GM12874 (cell line): ENCODE data around the gene MAN2B2.

Experiments used
- TF ChIP-seq, protein P1 (sequence below): IDR thresholded peaks from 2 replicates; pipeline ENCODE4 v1.5.1; 2011; ENCODE audit warnings: low read depth, mild to moderate bottlenecking, control low read depth, low read length, moderate library complexity; ENCODE audit not compliant: insufficient read depth

Gene MAN2B2

DNA sequence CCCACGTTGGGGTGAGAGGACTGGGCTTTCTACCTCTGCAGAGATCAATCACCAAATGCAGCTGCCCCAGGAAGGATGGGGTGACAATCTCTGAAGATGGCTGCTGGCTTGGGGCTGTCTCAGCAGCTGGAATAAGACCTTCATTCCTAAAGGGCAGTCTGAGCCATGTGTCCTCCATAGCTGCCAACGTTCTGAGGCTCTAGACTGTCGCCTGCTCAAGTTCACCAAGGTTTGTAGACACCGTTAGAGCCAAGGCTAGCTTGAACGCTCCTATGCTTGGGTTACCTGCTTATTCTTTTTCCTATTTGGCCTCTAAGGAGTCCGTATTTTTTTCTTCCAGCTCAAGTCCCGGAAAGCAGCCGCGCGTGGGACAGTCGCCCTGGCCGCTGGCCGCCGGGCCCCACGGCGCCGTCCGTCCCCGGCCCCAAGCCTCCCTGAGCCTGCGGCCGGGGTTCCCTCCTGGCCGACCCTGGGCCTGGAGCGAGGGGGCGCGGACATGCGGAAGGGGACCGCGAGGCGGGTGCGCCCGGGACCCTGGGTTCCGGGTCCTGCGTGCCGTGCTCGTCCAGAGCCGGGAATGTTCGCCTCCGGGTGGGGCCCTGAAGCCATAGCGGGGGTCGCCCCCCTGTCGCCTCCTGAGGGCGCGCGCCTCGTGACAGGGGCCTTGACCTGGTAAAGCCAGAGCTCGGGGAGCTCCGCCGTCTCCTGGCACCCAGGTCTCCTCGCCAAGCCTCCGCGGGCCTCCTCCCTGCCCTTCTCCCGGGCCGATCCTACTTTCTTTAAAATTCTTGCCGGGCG is 88.8 kb downstream of the MAN2B2 start:
- TF ChIP-seq, protein P1, sequence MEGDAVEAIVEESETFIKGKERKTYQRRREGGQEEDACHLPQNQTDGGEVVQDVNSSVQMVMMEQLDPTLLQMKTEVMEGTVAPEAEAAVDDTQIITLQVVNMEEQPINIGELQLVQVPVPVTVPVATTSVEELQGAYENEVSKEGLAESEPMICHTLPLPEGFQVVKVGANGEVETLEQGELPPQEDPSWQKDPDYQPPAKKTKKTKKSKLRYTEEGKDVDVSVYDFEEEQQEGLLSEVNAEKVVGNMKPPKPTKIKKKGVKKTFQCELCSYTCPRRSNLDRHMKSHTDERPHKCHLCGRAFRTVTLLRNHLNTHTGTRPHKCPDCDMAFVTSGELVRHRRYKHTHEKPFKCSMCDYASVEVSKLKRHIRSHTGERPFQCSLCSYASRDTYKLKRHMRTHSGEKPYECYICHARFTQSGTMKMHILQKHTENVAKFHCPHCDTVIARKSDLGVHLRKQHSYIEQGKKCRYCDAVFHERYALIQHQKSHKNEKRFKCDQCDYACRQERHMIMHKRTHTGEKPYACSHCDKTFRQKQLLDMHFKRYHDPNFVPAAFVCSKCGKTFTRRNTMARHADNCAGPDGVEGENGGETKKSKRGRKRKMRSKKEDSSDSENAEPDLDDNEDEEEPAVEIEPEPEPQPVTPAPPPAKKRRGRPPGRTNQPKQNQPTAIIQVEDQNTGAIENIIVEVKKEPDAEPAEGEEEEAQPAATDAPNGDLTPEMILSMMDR: no peak

DNA sequence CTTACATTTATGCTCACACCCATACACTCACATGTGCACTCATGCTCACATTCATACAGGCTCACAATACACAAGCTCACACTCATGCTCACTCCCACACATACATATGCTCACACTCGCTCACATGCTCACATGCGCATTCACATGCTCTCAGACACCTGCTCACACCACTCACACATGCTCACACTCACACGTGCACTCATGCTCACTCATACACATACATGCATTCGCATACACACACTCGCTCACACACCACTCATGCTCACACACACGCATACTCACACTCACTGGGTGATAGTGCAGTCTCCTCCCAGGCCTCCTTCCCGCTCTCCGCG is 90.3 kb downstream of the MAN2B2 start:
- TF ChIP-seq, protein P1: no peak

DNA sequence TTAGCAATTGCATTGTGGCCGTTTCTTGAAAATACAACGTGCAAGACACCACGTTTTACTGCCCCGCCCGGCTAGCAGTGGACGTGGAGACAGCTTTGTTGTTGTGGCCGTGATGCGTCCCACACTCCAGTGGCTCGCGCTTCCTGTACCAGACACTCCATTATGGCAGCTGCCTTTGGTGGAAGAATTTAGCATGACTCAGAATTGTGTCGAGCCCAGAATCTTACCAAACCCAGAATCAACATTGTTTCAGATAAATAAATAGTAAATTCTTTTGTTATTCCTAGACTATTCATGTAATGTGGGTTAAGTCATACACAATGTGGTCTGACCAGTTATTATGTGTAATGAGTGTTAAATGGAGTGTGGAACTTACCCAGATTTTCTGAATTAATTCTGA is 93.4 kb downstream of the MAN2B2 start:
- TF ChIP-seq, protein P1: no peak

DNA sequence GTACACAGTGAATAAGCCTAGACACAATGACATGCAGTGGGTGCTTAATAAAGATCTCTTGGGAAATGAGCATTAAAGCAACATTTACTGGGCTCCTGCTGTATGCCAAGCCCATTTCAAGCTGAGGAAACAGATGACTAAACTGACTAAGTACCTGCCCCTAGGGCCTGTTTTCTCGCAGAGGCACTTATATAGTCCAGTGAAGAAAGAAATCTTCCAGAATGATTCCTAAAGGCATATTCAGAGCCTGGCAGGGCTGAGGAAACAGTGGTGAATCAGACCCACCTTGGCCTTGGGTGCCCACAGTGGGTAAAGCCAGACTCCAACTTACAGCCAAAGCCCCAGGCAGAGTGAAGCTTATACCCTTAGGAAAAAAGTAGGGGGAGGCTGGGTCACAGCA is 96.7 kb downstream of the MAN2B2 start:
- TF ChIP-seq, protein P1: no peak

DNA sequence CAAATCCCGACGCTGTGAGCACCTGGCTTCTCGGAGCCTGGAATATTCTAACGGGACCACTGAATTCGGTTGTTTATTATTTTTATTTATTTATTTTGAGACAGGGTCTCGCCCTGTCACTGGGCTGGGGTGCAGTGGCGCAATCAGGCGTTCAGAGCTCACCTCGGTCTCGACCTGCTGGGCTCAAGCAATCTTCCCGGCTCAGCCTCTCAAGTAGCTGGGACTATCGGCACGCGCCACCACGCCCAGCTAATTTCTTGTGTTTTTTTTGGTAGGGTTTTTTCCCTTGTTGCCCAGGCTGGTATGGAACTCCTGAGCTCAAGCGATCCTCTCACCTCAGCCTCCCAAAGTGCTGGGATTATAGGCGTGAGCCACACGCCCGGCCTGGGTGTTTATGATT is 97.1 kb downstream of the MAN2B2 start:
- TF ChIP-seq, protein P1: no peak
